Measurements from ENCODE around the gene SYNE4. TPM values are rescaled to one million over a fixed set of nuclear protein-coding genes. Genes with fewer than 3 reads are reported as not detected.

The SYNE4 gene
- total and polyA plus RNA-seq, 9 of the 15 experiments (the other 6 are each of a cell fraction or from before 2014, with no cell fraction given), result 0.03 to 0.65 (median 0.29) TPM

DNA sequence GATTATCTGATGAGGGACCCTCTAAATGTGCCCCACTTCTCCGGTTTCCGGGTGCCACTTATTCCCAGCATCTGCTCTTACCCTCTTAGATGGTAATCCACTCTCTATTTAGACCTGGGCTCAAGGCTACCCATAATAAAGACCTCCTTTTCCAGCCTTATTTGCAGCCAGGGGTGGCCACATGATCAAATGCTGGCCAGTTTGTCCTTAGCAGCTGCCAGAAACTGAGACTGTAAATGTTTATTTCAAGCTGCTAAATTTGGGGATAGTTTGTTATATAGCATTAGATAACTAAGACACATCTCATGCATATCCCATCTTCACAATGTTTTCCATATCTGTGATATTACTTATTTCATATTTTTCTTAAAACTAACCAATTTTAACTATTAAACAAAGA, 35.3 kb upstream of the SYNE4 start:
- BruUV-seq (replicated peaks), result no TSS peak
- DNase-seq (ENCODE audit: extremely low read depth in 1 of 4, low spot score in 3 of 4), result no peak
- Histone ChIP-seq H3K4me2 (ENCODE audit: insufficient read depth, low read length) (no peak overlapping the region), H4K20me1 (replicated peaks; ENCODE audit: control insufficient read depth, insufficient read depth, low read length) (no peaks in the 10 kb centered on the region), H3K4me3 (no peak overlapping the region), H3K27ac (ENCODE audit: extremely low read depth, low read depth, low read length) (no peak overlapping the region), H3K4me1 (replicated peaks in 1 of 2; ENCODE audit: control insufficient read depth in 2 of 2, insufficient read depth in 2 of 2, low read length in 2 of 2) (peaks cover 0 to 3% of the 10 kb centered on the region in 2 experiments; a peak in 2 of 5 replicates), H3K9ac (ENCODE audit: insufficient read depth in 1 of 2, low read depth in 2 of 2, low read length in 2 of 2) (no peak overlapping the region), H2AFZ (ENCODE audit: low read depth, low read length) (no peak overlapping the region), H3K79me2 (ENCODE audit: control insufficient read depth, insufficient read depth, low read length) (no peaks in the 10 kb centered on the region), H3K9me3 (replicated peaks; ENCODE audit: control insufficient read depth, insufficient read depth, low read depth, low read length) (no peaks in the 10 kb centered on the region), H3K27me3 (ENCODE audit: control insufficient read depth in 2 of 2, insufficient read depth in 2 of 2, low read length in 2 of 2) (no peaks in the 10 kb centered on the region), H3K9me1 (ENCODE audit: control insufficient read depth, insufficient read depth, low read length) (no peaks in the 10 kb centered on the region), H3K36me3 (ENCODE audit: control insufficient read depth, insufficient read depth, low read length) (0 out of 3 replicates have a peak, but pooled peaks cover 5% of the 10 kb centered on the region)
- in situ Hi-C loops (cut with MboI) (no loop called here), intact Hi-C loops (cut with micrococcal nuclease) (no loop called here)
- no peak for ATAC-seq
- ChIA-PET CTCF (ENCODE audit: low intra/inter-chr PET ratio) (no interaction called here), POLR2A (interaction anchor here (0.7 kb wide), 1 partner anchor 9 kb away, joined by 3 read pairs; no protein-coding TSS in a partner anchor)
- no peak for TF ChIP-seq ARID2 (IDR thresholded peaks at IDR 0.05)
- TF ChIP-seq ZNF445 (CRISPR knock-in tag; IDR thresholded peaks at IDR 0.05; ENCODE audit: low read depth), result no peak
- no peak for TF ChIP-seq SUPT5H (IDR thresholded peaks at IDR 0.05)
- no peak for TF ChIP-seq TRIM24 (IDR thresholded peaks at IDR 0.05)
- no peak for TF ChIP-seq CREM (IDR thresholded peaks at IDR 0.05; ENCODE audit: low read depth)
- FAIRE-seq, result no peak
- WGBS (ENCODE audit: insufficient coverage, low coverage, missing lambda C conversion rate), result 88% methylated on average over 2 of the region's 2 CpGs

GRCh38 chr19:36041831-36042230, 33.2 kb upstream of the SYNE4 start:
- 24% methylated on average over 2 of the region's 3 CpGs for WGBS (ENCODE audit: insufficient coverage, low coverage, missing lambda C conversion rate)
- H3K79me2 ChIP-seq (ENCODE audit: control insufficient read depth, insufficient read depth, low read length), result no peaks in the 10 kb centered on the region
- no peak overlapping the region for H3K27ac ChIP-seq (ENCODE audit: extremely low read depth, low read depth, low read length)
- H3K9ac ChIP-seq (ENCODE audit: insufficient read depth in 1 of 2, low read depth in 2 of 2, low read length in 2 of 2), result no peak overlapping the region
- no TSS peak for BruUV-seq (replicated peaks)
- POLR2A ChIA-PET, result interaction anchor here (0.9 kb wide), 1 partner anchor 12 kb away, joined by 3 read pairs; no protein-coding TSS in a partner anchor
- in situ Hi-C loops (cut with MboI), result no loop called here
- TF ChIP-seq CBX8 (IDR thresholded peaks at IDR 0.05; ENCODE audit: borderline replicate concordance, extremely low read depth, low read depth, low read length, poor library complexity, severe bottlenecking) (no peak), KDM1A (IDR thresholded peaks at IDR 0.05) (no peak), ZNF133 (CRISPR knock-in tag; IDR thresholded peaks at IDR 0.05) (no peak), CGGBP1 (CRISPR knock-in tag; IDR thresholded peaks at IDR 0.05) (no peak)
- peaks cover 0 to 3% of the 10 kb centered on the region in 2 experiments; a peak in 2 of 5 replicates for H3K4me1 ChIP-seq (replicated peaks in 1 of 2; ENCODE audit: control insufficient read depth in 2 of 2, insufficient read depth in 2 of 2, low read length in 2 of 2)
- H3K36me3 ChIP-seq (ENCODE audit: control insufficient read depth, insufficient read depth, low read length), result peaks cover 5% of the 10 kb centered on the region; the same call in 1 of the 3 replicates
- no peak for DNase-seq (ENCODE audit: extremely low read depth in 1 of 4, low spot score in 3 of 4)
- intact Hi-C loops (cut with micrococcal nuclease), result no loop called here
- H3K9me1 ChIP-seq (ENCODE audit: control insufficient read depth, insufficient read depth, low read length), result no peaks in the 10 kb centered on the region
- H3K9me3 ChIP-seq (replicated peaks; ENCODE audit: control insufficient read depth, insufficient read depth, low read depth, low read length), result no peaks in the 10 kb centered on the region
- no peak overlapping the region for H3K4me3 ChIP-seq
- H3K27me3 ChIP-seq (ENCODE audit: control insufficient read depth in 2 of 2, insufficient read depth in 2 of 2, low read length in 2 of 2), result no peaks in the 10 kb centered on the region
- H4K20me1 ChIP-seq (replicated peaks; ENCODE audit: control insufficient read depth, insufficient read depth, low read length), result no peaks in the 10 kb centered on the region
- no peak overlapping the region for H2AFZ ChIP-seq (ENCODE audit: low read depth, low read length)
- no peak for FAIRE-seq
- no peak for ATAC-seq
- H3K4me2 ChIP-seq (ENCODE audit: insufficient read depth, low read length), result no peak overlapping the region
- CTCF ChIA-PET (ENCODE audit: low intra/inter-chr PET ratio), result no interaction called here

Data from K562 (cell line).